ENCODE measurements around the gene KDM4F. TPM values are rescaled to one million over a fixed set of nuclear protein-coding genes. Genes with fewer than 3 reads are reported as not detected.
"Not testable (repeated sequence)": the region's sequence is repeated elsewhere in the genome, so short reads cannot be mapped to it uniquely, and the experiment has no call there.

KDM4F gene
- total RNA-seq (not detected), polyA plus RNA-seq (not detected)

DNA sequence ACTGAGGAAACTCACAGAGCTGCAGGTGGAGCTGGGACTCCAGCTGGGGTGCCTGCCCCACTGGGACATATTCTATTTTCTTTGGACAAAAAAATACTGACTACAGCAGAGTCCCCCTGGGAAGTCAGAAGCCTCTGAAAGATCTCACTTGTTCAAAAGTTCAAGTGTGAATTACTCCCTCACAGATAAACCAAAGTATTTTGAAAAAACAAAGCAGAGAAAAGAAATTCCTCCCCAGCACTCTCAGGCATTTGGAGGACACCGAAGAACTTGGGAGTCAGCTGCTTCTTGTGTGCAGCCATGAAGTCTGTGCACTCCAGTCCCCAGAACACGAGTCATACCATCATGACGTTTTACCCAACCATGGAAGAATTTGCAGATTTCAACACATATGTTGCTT, at the start of gene KDM4F:
Gene KDM4F (plus strand): TSS at position 301 of the 400 bp plus-strand sequence.
- H3K36me3 ChIP-seq (ENCODE audit: control insufficient read depth in 4 of 4, insufficient read depth in 3 of 4, low read depth in 1 of 4, low read length in 3 of 4); H3K9ac ChIP-seq (ENCODE audit: low read depth in 1 of 2, low read length in 2 of 2); H3K27ac ChIP-seq (ENCODE audit: low read depth in 1 of 2, low read length in 2 of 2); H3K27me3 ChIP-seq (ENCODE audit: control insufficient read depth in 4 of 4, insufficient read depth in 4 of 4, low read length in 3 of 4); H3K4me1 ChIP-seq (ENCODE audit: control insufficient read depth in 4 of 4, insufficient read depth in 4 of 4, low read length in 3 of 4); DNase-seq (ENCODE audit: low spot score); H3K4me3 ChIP-seq (ENCODE audit: low read depth in 1 of 3, low read length in 3 of 3); H3K9me3 ChIP-seq (ENCODE audit: control insufficient read depth in 4 of 4, low read length in 3 of 4): not testable (repeated sequence)
- 70% methylated on average over 3 of the region's 3 CpGs for WGBS

DNA sequence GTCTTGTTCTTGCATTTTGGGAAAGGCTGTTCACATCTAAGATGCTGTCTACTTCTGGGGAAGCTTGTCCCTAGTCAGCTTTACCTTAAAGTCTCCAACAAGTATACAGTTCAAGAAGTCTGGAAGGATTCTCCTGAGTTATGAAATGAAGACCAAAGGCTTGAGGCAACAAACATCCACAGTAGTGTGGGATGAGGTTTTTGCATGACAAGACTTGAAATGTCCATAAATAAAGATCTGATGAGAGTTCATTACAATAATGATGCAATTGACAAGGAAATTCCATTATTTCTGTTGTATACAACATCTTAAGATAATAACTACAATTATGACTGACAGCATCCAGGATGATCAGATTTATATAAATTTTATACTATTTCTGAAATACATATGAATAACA, 45.5 kb upstream of the KDM4F start:
- DNase-seq (ENCODE audit: low spot score), result no peak
- TF ChIP-seq, protein P1, sequence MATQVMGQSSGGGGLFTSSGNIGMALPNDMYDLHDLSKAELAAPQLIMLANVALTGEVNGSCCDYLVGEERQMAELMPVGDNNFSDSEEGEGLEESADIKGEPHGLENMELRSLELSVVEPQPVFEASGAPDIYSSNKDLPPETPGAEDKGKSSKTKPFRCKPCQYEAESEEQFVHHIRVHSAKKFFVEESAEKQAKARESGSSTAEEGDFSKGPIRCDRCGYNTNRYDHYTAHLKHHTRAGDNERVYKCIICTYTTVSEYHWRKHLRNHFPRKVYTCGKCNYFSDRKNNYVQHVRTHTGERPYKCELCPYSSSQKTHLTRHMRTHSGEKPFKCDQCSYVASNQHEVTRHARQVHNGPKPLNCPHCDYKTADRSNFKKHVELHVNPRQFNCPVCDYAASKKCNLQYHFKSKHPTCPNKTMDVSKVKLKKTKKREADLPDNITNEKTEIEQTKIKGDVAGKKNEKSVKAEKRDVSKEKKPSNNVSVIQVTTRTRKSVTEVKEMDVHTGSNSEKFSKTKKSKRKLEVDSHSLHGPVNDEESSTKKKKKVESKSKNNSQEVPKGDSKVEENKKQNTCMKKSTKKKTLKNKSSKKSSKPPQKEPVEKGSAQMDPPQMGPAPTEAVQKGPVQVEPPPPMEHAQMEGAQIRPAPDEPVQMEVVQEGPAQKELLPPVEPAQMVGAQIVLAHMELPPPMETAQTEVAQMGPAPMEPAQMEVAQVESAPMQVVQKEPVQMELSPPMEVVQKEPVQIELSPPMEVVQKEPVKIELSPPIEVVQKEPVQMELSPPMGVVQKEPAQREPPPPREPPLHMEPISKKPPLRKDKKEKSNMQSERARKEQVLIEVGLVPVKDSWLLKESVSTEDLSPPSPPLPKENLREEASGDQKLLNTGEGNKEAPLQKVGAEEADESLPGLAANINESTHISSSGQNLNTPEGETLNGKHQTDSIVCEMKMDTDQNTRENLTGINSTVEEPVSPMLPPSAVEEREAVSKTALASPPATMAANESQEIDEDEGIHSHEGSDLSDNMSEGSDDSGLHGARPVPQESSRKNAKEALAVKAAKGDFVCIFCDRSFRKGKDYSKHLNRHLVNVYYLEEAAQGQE (IDR thresholded peaks at IDR 0.05), result no peak
- TF ChIP-seq FOXA1 (IDR thresholded peaks at IDR 0.05), result no peak
- TF ChIP-seq RXRA (IDR thresholded peaks at IDR 0.05), result no peak
- TF ChIP-seq, protein P2, sequence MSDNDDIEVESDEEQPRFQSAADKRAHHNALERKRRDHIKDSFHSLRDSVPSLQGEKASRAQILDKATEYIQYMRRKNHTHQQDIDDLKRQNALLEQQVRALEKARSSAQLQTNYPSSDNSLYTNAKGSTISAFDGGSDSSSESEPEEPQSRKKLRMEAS (IDR thresholded peaks at IDR 0.05), result no peak
- no peak for TF ChIP-seq NR2F2 (IDR thresholded peaks at IDR 0.05)
- no peak for TF ChIP-seq JUND (IDR thresholded peaks at IDR 0.05)
- no peak for TF ChIP-seq RAD21 (IDR thresholded peaks at IDR 0.05)
- TF ChIP-seq, protein P3, sequence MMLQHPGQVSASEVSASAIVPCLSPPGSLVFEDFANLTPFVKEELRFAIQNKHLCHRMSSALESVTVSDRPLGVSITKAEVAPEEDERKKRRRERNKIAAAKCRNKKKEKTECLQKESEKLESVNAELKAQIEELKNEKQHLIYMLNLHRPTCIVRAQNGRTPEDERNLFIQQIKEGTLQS (IDR thresholded peaks at IDR 0.05), result no peak
- TF ChIP-seq FOXA2 (IDR thresholded peaks at IDR 0.05), result no peak
- TF ChIP-seq EGR1 (IDR thresholded peaks at IDR 0.05; ENCODE audit: low read depth in 2 of 2), result no peak
- no peak for TF ChIP-seq HNF4G (IDR thresholded peaks at IDR 0.05)
- no peak for TF ChIP-seq HNF4A (conservative IDR thresholded peaks at IDR 0.05)
- no peak for TF ChIP-seq SP1 (IDR thresholded peaks at IDR 0.05)
- TF ChIP-seq TAF1 (conservative IDR thresholded peaks at IDR 0.05), result no peak
- TF ChIP-seq, protein P4, sequence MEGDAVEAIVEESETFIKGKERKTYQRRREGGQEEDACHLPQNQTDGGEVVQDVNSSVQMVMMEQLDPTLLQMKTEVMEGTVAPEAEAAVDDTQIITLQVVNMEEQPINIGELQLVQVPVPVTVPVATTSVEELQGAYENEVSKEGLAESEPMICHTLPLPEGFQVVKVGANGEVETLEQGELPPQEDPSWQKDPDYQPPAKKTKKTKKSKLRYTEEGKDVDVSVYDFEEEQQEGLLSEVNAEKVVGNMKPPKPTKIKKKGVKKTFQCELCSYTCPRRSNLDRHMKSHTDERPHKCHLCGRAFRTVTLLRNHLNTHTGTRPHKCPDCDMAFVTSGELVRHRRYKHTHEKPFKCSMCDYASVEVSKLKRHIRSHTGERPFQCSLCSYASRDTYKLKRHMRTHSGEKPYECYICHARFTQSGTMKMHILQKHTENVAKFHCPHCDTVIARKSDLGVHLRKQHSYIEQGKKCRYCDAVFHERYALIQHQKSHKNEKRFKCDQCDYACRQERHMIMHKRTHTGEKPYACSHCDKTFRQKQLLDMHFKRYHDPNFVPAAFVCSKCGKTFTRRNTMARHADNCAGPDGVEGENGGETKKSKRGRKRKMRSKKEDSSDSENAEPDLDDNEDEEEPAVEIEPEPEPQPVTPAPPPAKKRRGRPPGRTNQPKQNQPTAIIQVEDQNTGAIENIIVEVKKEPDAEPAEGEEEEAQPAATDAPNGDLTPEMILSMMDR (IDR thresholded peaks at IDR 0.05; ENCODE audit: low read depth, low read length, missing input control), result no peak
- no peak for TF ChIP-seq YY1 (IDR thresholded peaks at IDR 0.05)
- Histone ChIP-seq H3K27ac (ENCODE audit: low read depth in 1 of 2, low read length in 2 of 2) (no peak overlapping the region), H3K4me1 (ENCODE audit: control insufficient read depth in 4 of 4, insufficient read depth in 4 of 4, low read length in 3 of 4) (no peaks in the 10 kb centered on the region), H3K36me3 (ENCODE audit: control insufficient read depth in 4 of 4, insufficient read depth in 3 of 4, low read depth in 1 of 4, low read length in 3 of 4) (no peaks in the 10 kb centered on the region), H3K4me3 (ENCODE audit: low read depth in 1 of 3, low read length in 3 of 3) (no peak overlapping the region), H3K27me3 (ENCODE audit: control insufficient read depth in 4 of 4, insufficient read depth in 4 of 4, low read length in 3 of 4) (no peaks in the 10 kb centered on the region), H3K9ac (ENCODE audit: low read depth in 1 of 2, low read length in 2 of 2) (no peak overlapping the region), H3K9me3 (ENCODE audit: control insufficient read depth in 4 of 4, low read length in 3 of 4) (peaks cover 0 to 8% (median 1%) of the 10 kb centered on the region in 4 donors)
